ENCODE results near the gene ADISSP. TPM values are rescaled to one million over a fixed set of nuclear protein-coding genes. Genes with fewer than 3 reads are reported as not detected.

Gene ADISSP
- total and polyA plus RNA-seq, 2 of the 13 experiments (the other 11 are each of a cell fraction or from before 2014, with no cell fraction given): 38.3 to 90.6 TPM

DNA sequence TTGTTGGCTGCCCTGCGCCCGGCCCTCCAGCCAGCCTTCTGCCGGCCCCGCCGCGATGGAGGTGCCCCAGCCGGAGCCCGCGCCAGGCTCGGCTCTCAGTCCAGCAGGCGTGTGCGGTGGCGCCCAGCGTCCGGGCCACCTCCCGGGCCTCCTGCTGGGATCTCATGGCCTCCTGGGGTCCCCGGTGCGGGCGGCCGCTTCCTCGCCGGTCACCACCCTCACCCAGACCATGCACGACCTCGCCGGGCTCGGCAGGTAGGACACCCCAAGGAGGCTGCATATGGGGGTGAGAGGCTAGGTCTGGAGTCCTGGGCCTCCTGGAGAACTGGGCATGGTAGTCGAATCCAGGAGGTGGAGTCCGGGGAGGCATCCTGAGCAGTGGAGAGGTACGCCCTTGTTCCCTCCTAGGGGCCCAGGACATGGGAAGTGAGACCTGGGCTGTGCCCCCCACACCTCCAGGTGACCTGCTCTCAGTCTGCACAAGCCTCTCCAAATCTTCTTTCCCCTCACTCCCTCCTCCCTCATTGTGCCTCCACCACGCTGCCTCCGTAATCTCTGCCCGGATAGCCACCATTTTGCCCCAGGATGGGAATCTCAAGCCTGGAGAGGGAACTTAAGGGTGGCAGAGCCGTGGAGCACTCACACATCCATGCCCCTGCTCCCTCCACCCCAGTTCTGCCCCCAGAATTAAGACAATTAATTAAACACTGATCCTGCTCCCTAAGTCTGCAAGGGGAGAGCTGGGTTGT lies 29.1 kb upstream of the ADISSP start (continued):
- TF ChIP-seq, protein P1, sequence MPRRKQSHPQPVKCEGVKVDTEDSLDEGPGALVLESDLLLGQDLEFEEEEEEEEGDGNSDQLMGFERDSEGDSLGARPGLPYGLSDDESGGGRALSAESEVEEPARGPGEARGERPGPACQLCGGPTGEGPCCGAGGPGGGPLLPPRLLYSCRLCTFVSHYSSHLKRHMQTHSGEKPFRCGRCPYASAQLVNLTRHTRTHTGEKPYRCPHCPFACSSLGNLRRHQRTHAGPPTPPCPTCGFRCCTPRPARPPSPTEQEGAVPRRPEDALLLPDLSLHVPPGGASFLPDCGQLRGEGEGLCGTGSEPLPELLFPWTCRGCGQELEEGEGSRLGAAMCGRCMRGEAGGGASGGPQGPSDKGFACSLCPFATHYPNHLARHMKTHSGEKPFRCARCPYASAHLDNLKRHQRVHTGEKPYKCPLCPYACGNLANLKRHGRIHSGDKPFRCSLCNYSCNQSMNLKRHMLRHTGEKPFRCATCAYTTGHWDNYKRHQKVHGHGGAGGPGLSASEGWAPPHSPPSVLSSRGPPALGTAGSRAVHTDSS (CRISPR knock-in tag; conservative IDR thresholded peaks at IDR 0.05): peak; percentile 60; the same call in 1 of the 2 replicates
- TF ChIP-seq ZNF383 (CRISPR knock-in tag; IDR thresholded peaks at IDR 0.05; ENCODE audit: borderline replicate concordance) (no peak), ZNF430 (CRISPR knock-in tag; IDR thresholded peaks at IDR 0.05) (peak; percentile 17; the same call in 1 of the 2 replicates), ZNF572 (CRISPR knock-in tag; IDR thresholded peaks at IDR 0.05) (0 out of 2 replicates have a peak, but pooled peaks have one; percentile 10), MXD4 (CRISPR knock-in tag; IDR thresholded peaks at IDR 0.05) (no peak), ZBTB42 (CRISPR knock-in tag; IDR thresholded peaks at IDR 0.05) (no peak), RBFOX2 (IDR thresholded peaks at IDR 0.05; ENCODE audit: low read depth, low read length) (peak; percentile 60), RBM39 (IDR thresholded peaks at IDR 0.05; ENCODE audit: low read depth, low read length, poor library complexity, severe bottlenecking) (peak; percentile 7), ZFY (CRISPR knock-in tag; IDR thresholded peaks at IDR 0.05) (0 out of 2 replicates have a peak, but pooled peaks have one; percentile 2), REXO4 (CRISPR knock-in tag; IDR thresholded peaks at IDR 0.05; ENCODE audit: borderline replicate concordance) (no peak), MLLT10 (CRISPR knock-in tag; IDR thresholded peaks at IDR 0.05) (no peak), ZNF781 (CRISPR knock-in tag; IDR thresholded peaks at IDR 0.05; ENCODE audit: borderline replicate concordance, not compliant biosample characterization) (peak; percentile 45), KDM5A (IDR thresholded peaks at IDR 0.05; ENCODE audit: borderline replicate concordance, low read length) (peak; percentile 63; the same call in 1 of the 2 replicates), ZNF792 (CRISPR knock-in tag; IDR thresholded peaks at IDR 0.05) (0 out of 2 replicates have a peak, but pooled peaks have one; percentile 14)
- TF ChIP-seq, protein P2, sequence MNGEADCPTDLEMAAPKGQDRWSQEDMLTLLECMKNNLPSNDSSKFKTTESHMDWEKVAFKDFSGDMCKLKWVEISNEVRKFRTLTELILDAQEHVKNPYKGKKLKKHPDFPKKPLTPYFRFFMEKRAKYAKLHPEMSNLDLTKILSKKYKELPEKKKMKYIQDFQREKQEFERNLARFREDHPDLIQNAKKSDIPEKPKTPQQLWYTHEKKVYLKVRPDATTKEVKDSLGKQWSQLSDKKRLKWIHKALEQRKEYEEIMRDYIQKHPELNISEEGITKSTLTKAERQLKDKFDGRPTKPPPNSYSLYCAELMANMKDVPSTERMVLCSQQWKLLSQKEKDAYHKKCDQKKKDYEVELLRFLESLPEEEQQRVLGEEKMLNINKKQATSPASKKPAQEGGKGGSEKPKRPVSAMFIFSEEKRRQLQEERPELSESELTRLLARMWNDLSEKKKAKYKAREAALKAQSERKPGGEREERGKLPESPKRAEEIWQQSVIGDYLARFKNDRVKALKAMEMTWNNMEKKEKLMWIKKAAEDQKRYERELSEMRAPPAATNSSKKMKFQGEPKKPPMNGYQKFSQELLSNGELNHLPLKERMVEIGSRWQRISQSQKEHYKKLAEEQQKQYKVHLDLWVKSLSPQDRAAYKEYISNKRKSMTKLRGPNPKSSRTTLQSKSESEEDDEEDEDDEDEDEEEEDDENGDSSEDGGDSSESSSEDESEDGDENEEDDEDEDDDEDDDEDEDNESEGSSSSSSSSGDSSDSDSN (CRISPR knock-in tag; IDR thresholded peaks at IDR 0.05): peak; percentile 53; the same call in 1 of the 2 replicates
- TF ChIP-seq, protein P3, sequence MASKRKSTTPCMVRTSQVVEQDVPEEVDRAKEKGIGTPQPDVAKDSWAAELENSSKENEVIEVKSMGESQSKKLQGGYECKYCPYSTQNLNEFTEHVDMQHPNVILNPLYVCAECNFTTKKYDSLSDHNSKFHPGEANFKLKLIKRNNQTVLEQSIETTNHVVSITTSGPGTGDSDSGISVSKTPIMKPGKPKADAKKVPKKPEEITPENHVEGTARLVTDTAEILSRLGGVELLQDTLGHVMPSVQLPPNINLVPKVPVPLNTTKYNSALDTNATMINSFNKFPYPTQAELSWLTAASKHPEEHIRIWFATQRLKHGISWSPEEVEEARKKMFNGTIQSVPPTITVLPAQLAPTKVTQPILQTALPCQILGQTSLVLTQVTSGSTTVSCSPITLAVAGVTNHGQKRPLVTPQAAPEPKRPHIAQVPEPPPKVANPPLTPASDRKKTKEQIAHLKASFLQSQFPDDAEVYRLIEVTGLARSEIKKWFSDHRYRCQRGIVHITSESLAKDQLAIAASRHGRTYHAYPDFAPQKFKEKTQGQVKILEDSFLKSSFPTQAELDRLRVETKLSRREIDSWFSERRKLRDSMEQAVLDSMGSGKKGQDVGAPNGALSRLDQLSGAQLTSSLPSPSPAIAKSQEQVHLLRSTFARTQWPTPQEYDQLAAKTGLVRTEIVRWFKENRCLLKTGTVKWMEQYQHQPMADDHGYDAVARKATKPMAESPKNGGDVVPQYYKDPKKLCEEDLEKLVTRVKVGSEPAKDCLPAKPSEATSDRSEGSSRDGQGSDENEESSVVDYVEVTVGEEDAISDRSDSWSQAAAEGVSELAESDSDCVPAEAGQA (IDR thresholded peaks at IDR 0.05; ENCODE audit: low read depth): peak; percentile 15; the same call in 1 of the 2 replicates
- TF ChIP-seq, protein P3 (CRISPR knock-in tag; IDR thresholded peaks at IDR 0.05; ENCODE audit: borderline replicate concordance): no peak
- TF ChIP-seq, protein P4, sequence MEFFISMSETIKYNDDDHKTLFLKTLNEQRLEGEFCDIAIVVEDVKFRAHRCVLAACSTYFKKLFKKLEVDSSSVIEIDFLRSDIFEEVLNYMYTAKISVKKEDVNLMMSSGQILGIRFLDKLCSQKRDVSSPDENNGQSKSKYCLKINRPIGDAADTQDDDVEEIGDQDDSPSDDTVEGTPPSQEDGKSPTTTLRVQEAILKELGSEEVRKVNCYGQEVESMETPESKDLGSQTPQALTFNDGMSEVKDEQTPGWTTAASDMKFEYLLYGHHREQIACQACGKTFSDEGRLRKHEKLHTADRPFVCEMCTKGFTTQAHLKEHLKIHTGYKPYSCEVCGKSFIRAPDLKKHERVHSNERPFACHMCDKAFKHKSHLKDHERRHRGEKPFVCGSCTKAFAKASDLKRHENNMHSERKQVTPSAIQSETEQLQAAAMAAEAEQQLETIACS (CRISPR knock-in tag; IDR thresholded peaks at IDR 0.05): no peak

Data from HepG2 (cell line).